ENCODE results near the gene PSMC6. TPM values are rescaled to one million over a fixed set of nuclear protein-coding genes. Genes with fewer than 3 reads are reported as not detected.
"Not testable (repeated sequence)": the region's sequence is repeated elsewhere in the genome, so short reads cannot be mapped to it uniquely, and the experiment has no call there.

Gene PSMC6
- total RNA-seq, 1 donor from 2014 or later: 101 TPM

GRCh38 chr14:52740751-52741150 lies 33.8 kb downstream of the PSMC6 start:
- Mint-ChIP-seq H3K4me1 (ENCODE audit: low read depth, unreplicated experiment) (peaks cover 3% of the 10 kb centered on the region), H3K36me3 (ENCODE audit: unreplicated experiment) (no peaks in the 10 kb centered on the region), H3K4me3 (ENCODE audit: unreplicated experiment) (no peak overlapping the region), H3K27ac (ENCODE audit: unreplicated experiment) (no peak overlapping the region), H3K27me3 (ENCODE audit: unreplicated experiment) (peaks cover 2% of the 10 kb centered on the region), H3K9me3 (ENCODE audit: unreplicated experiment) (no peaks in the 10 kb centered on the region)
- TF ChIP-seq CTCF (IDR thresholded peaks at IDR 0.05; ENCODE audit: partially characterized antibody, unreplicated experiment): no peak
- no peak for DNase-seq

GRCh38 chr14:52741865-52742264 lies 34.9 kb downstream of the PSMC6 start:
- Mint-ChIP-seq H3K27me3 (ENCODE audit: unreplicated experiment) (no peaks in the 10 kb centered on the region), H3K27ac (ENCODE audit: unreplicated experiment) (no peak overlapping the region)
- TF ChIP-seq CTCF (IDR thresholded peaks at IDR 0.05; ENCODE audit: partially characterized antibody, unreplicated experiment): no peak

GRCh38 chr14:52748647-52749292 lies 41.8 kb downstream of the PSMC6 start:
- H3K36me3 Mint-ChIP-seq (ENCODE audit: unreplicated experiment): no peaks in the 10 kb centered on the region
- TF ChIP-seq CTCF (IDR thresholded peaks at IDR 0.05; ENCODE audit: partially characterized antibody, unreplicated experiment): no peak
- H3K9me3 Mint-ChIP-seq (ENCODE audit: unreplicated experiment): no peaks in the 10 kb centered on the region
- DNase-seq: no peak
- no peaks in the 10 kb centered on the region for H3K27me3 Mint-ChIP-seq (ENCODE audit: unreplicated experiment)
- H3K4me3 Mint-ChIP-seq (ENCODE audit: unreplicated experiment): no peak overlapping the region
- H3K4me1 Mint-ChIP-seq (ENCODE audit: low read depth, unreplicated experiment): no peaks in the 10 kb centered on the region
- no peak overlapping the region for H3K27ac Mint-ChIP-seq (ENCODE audit: unreplicated experiment)

More at GRCh38 chr14:52741865-52742264, 34.9 kb downstream of the PSMC6 start:
- no peak for DNase-seq
- Mint-ChIP-seq H3K36me3 (ENCODE audit: unreplicated experiment) (no peaks in the 10 kb centered on the region), H3K4me3 (ENCODE audit: unreplicated experiment) (no peak overlapping the region), H3K9me3 (ENCODE audit: unreplicated experiment) (no peaks in the 10 kb centered on the region), H3K4me1 (ENCODE audit: low read depth, unreplicated experiment) (no peaks in the 10 kb centered on the region)

- H3K27ac Mint-ChIP-seq (ENCODE audit: unreplicated experiment): no peak overlapping the region
- TF ChIP-seq CTCF (IDR thresholded peaks at IDR 0.05; ENCODE audit: partially characterized antibody, unreplicated experiment): no peak
- no peaks in the 10 kb centered on the region for H3K9me3 Mint-ChIP-seq (ENCODE audit: unreplicated experiment)
- no peak for DNase-seq
- H3K4me3 Mint-ChIP-seq (ENCODE audit: unreplicated experiment): no peak overlapping the region
- no peaks in the 10 kb centered on the region for H3K27me3 Mint-ChIP-seq (ENCODE audit: unreplicated experiment)
- no peaks in the 10 kb centered on the region for H3K4me1 Mint-ChIP-seq (ENCODE audit: low read depth, unreplicated experiment)
- H3K36me3 Mint-ChIP-seq (ENCODE audit: unreplicated experiment): no peaks in the 10 kb centered on the region
Observed at GRCh38 chr14:52755607-52756316, 48.8 kb downstream of the PSMC6 start.

GRCh38 chr14:52759145-52759544 lies 52.1 kb downstream of the PSMC6 start:
- H3K27ac Mint-ChIP-seq (ENCODE audit: unreplicated experiment): no peak overlapping the region
- H3K36me3 Mint-ChIP-seq (ENCODE audit: unreplicated experiment): no peaks in the 10 kb centered on the region
- TF ChIP-seq CTCF (IDR thresholded peaks at IDR 0.05; ENCODE audit: partially characterized antibody, unreplicated experiment): no peak
- no peaks in the 10 kb centered on the region for H3K9me3 Mint-ChIP-seq (ENCODE audit: unreplicated experiment)
- H3K4me1 Mint-ChIP-seq (ENCODE audit: low read depth, unreplicated experiment): no peaks in the 10 kb centered on the region
- no peaks in the 10 kb centered on the region for H3K27me3 Mint-ChIP-seq (ENCODE audit: unreplicated experiment)
- DNase-seq: no peak
- H3K4me3 Mint-ChIP-seq (ENCODE audit: unreplicated experiment): no peak overlapping the region

- not testable (repeated sequence) for H3K9me3 Mint-ChIP-seq (ENCODE audit: unreplicated experiment); H3K27ac Mint-ChIP-seq (ENCODE audit: unreplicated experiment); H3K36me3 Mint-ChIP-seq (ENCODE audit: unreplicated experiment); H3K4me3 Mint-ChIP-seq (ENCODE audit: unreplicated experiment); DNase-seq; H3K27me3 Mint-ChIP-seq (ENCODE audit: unreplicated experiment); H3K4me1 Mint-ChIP-seq (ENCODE audit: low read depth, unreplicated experiment)
Observed at GRCh38 chr14:52762923-52763322, 55.9 kb downstream of the PSMC6 start.
